ENCODE results near the gene FGF14.

The FGF14 gene

GRCh38 chr13:101916108-101916774 is 485.6 kb downstream of the FGF14 start:
- H3K27ac ChIP-seq = no peak overlapping the region

GRCh38 chr13:101915755-101916107 is 486.1 kb downstream of the FGF14 start:
- TF ChIP-seq, protein P1, sequence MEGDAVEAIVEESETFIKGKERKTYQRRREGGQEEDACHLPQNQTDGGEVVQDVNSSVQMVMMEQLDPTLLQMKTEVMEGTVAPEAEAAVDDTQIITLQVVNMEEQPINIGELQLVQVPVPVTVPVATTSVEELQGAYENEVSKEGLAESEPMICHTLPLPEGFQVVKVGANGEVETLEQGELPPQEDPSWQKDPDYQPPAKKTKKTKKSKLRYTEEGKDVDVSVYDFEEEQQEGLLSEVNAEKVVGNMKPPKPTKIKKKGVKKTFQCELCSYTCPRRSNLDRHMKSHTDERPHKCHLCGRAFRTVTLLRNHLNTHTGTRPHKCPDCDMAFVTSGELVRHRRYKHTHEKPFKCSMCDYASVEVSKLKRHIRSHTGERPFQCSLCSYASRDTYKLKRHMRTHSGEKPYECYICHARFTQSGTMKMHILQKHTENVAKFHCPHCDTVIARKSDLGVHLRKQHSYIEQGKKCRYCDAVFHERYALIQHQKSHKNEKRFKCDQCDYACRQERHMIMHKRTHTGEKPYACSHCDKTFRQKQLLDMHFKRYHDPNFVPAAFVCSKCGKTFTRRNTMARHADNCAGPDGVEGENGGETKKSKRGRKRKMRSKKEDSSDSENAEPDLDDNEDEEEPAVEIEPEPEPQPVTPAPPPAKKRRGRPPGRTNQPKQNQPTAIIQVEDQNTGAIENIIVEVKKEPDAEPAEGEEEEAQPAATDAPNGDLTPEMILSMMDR (IDR thresholded peaks at IDR 0.05) = no peak
- Histone ChIP-seq H3K27ac (no peak overlapping the region), H3K4me3 (peak overlapping the region; percentile 72)
- DNase-seq (ENCODE audit: low spot score) = no peak

More at GRCh38 chr13:101916108-101916774, 485.6 kb downstream of the FGF14 start:
- H3K4me3 ChIP-seq = peak overlapping the region; percentile 72
- no peak for DNase-seq (ENCODE audit: low spot score)
- TF ChIP-seq, protein P1 (IDR thresholded peaks at IDR 0.05) = no peak

DNA sequence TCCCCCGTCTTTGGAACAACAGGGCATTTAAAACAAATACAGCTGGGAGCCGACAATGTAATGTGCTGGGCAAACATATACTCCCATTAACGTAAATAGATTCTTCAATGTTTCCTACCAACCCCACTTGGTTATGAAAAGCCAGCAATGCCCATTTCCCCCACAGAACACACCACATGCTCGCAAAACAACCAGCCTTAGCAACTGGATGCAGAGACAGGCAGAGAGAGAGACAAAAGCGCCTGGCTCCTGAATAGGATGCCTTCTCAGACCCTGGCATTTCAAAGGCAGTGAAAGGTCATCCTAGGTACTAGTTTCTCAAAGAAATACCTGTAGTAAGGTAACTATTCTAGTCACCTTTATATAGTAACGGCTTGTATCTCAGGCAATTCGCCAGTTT is 486.5 kb downstream of the FGF14 start:
- TF ChIP-seq, protein P1 (IDR thresholded peaks at IDR 0.05) = no peak
- no peak overlapping the region for H3K4me3 ChIP-seq
- DNase-seq (ENCODE audit: low spot score) = no peak
- no peak overlapping the region for H3K27ac ChIP-seq

DNA sequence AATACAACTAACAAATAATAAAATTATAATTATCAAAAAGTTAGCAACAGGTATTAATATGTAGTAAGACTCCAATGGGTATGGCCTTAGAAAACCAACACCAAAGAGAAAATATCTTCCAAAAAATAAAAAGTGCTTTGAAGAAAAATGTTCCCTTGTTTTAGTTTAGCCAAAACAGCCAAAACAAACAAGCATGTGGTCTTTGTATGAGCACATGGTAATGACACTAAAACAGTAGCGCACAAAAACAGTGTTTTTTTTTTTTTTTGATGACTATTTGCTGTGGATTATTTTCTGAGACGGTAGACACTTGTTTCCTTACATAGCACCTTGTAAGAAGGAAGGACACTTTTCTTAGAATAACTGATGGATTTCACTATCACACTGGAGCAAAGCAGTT is 490.1 kb downstream of the FGF14 start:
- no peak for DNase-seq (ENCODE audit: low spot score)
- no peak overlapping the region for H3K4me3 ChIP-seq
- TF ChIP-seq, protein P1 (IDR thresholded peaks at IDR 0.05) = no peak
- H3K27ac ChIP-seq = no peak overlapping the region

GRCh38 chr13:101903890-101904289 is 498.0 kb downstream of the FGF14 start:
- TF ChIP-seq, protein P1 (IDR thresholded peaks at IDR 0.05) = no peak
- Histone ChIP-seq H3K27ac (no peak overlapping the region), H3K4me3 (no peak overlapping the region)
- DNase-seq (ENCODE audit: low spot score) = no peak

- TF ChIP-seq, protein P1 (IDR thresholded peaks at IDR 0.05) = no peak
- Histone ChIP-seq H3K4me3 (no peak overlapping the region), H3K27ac (no peak overlapping the region)
- DNase-seq (ENCODE audit: low spot score) = no peak
Observed at GRCh38 chr13:101898676-101899075, 503.2 kb downstream of the FGF14 start.

GRCh38 chr13:101896541-101896940 is 505.3 kb downstream of the FGF14 start:
- no peak overlapping the region for H3K27ac ChIP-seq
- TF ChIP-seq, protein P1 (IDR thresholded peaks at IDR 0.05) = no peak
- no peak overlapping the region for H3K4me3 ChIP-seq
- no peak for DNase-seq (ENCODE audit: low spot score)

All from coronary artery (tissue), 2 donors.